ENCODE measurements around the gene KDM4C.
A peak's percentile ranks its signal among the peaks of the same experiment; 100 is the strongest.

KDM4C gene

DNA sequence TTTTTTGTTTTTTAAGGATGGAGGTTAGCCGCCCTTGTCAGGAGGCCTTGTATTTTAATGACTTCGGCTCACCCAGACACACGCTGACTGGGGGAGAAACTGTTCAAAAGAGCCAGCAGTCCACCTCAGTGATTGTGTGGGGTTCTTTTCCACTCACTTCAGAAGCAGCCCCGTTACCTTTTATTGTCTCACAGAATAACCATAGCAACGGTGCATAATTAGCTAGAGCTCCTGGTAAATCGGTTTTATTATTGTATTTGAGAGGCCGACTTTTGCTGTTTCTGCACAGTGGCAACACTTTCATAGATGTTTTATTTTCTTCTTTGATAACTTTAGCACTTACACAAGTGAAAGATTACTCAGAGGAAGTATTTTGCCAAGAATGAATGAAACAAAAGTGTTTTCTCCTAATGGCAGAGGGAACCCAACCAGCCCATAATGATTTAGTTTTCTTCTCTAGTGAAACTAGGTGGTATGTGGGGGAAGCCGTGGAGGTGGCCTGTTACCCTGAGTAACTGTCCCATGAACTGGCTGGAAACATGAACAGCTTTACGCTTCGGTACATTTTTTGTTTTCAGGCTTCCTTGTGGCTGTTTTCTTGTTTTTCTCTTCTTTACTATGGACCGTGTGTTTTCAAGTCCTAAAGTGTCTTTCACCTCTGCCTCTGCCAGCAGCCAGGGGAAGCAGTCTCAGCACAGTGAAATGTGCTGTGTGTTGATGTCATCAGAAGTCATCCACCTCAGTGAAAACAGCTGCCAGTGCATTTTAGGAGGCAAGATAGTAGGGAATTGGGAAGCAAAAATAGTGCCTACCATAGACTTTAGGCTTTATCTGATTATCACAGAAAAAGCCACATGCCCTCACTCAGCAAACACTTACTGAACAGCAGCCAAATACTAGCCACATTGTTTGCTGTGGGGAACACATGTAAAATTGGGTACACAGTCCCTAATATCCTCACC, 414.7 kb downstream of the KDM4C start:
- DNase-seq (ENCODE audit: low read depth): peak; percentile 56
- no peak overlapping the region for H3K4me3 ChIP-seq (ENCODE audit: control insufficient read depth, low read depth, low read length)
- TF ChIP-seq CTCF (conservative IDR thresholded peaks at IDR 0.05; ENCODE audit: control insufficient read depth, insufficient read depth, low read depth, low read length): no peak

DNA sequence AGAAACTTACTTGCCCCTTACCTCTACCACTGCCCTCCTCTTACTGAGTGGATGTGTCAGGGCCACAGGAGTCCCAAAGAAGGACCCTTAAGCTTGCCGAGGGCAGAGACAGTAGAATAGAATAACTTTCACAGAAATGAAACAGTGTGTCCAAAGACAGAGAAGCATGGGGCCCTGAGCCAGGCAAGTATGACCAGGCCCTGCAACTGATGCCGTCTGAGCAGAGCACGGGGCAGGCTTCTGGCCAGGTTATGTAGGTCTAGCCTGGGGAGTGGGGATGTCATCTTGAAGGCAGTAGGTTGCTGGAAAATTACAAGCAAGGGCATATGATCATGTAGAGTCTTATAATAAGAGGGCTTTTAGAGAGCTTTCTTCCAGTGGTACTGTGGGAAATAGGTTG, 415.4 kb downstream of the KDM4C start:
- no peak overlapping the region for H3K4me3 ChIP-seq (ENCODE audit: control insufficient read depth, low read depth, low read length)
- no peak for DNase-seq (ENCODE audit: low read depth)
- no peak for TF ChIP-seq CTCF (conservative IDR thresholded peaks at IDR 0.05; ENCODE audit: control insufficient read depth, insufficient read depth, low read depth, low read length)

DNA sequence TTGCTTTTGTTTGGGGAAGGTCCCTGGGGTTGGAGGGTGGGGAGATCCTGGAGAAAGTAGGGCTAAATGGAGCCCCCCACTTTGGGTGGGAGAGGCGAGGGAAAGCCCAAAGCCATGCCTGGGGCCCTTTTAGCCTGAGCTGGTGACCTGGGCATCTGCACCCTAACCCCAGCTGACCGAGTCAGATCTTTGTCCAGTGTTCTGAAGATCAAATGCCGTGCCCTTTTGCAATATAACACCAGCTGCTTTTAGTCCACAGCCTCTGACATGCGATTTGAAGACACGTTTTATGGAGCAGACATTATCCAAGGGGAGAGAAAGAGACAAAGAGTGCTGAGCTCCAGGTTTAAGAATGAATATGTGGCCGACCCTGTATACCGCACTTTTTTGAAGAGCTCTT, 416.5 kb downstream of the KDM4C start:
- no peak for TF ChIP-seq CTCF (conservative IDR thresholded peaks at IDR 0.05; ENCODE audit: control insufficient read depth, insufficient read depth, low read depth, low read length)
- no peak overlapping the region for H3K4me3 ChIP-seq (ENCODE audit: control insufficient read depth, low read depth, low read length)
- DNase-seq (ENCODE audit: low read depth): no peak

- no peak overlapping the region for H3K4me3 ChIP-seq (ENCODE audit: control insufficient read depth, low read depth, low read length)
- TF ChIP-seq CTCF (conservative IDR thresholded peaks at IDR 0.05; ENCODE audit: control insufficient read depth, insufficient read depth, low read depth, low read length): no peak
- DNase-seq (ENCODE audit: low read depth): no peak
Measured at GRCh38 chr9:7174884-7175283, 417.1 kb downstream of the KDM4C start.

DNA sequence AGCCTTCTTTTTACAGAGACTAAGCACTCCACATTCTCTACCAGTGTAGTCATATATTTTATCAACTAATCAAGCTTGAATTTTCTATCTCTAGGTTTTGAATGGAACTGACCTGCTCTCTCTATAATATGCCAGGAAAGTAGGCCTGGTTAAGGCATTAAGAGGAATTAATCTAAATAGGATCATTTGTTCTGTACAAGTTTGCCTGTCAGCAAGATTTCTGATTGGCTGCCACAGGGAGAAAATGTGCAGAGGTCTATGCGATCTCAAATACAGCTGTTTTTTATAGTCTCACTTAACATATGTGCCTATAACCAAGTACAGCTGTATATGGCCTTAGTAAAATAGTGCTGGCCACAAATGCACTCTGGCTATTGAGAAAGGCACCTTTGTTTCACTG, 418.8 kb downstream of the KDM4C start:
- no peak for DNase-seq (ENCODE audit: low read depth)
- TF ChIP-seq CTCF (conservative IDR thresholded peaks at IDR 0.05; ENCODE audit: control insufficient read depth, insufficient read depth, low read depth, low read length): no peak

DNA sequence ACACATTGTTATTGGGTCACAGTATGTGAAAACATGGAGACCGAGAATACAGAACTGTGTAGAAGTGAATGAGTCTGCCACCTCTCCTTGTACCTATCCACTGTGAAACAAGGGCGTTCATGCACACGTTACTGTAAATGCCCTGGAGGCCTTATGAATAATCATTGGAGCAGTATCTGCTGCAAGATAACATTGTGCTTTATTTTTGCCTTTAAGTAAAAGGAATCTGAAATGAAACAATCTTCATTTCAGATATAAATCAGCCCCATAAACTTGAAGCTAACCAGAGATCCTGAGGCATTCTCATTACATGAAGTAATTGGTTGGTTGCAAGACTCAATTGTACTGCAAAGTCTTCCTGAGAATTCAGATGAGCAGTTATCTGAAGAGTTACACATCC, 419.6 kb downstream of the KDM4C start:
- no peak overlapping the region for H3K4me3 ChIP-seq (ENCODE audit: control insufficient read depth, low read depth, low read length)
- DNase-seq (ENCODE audit: low read depth): no peak
- TF ChIP-seq CTCF (conservative IDR thresholded peaks at IDR 0.05; ENCODE audit: control insufficient read depth, insufficient read depth, low read depth, low read length): no peak

More for the DNA sequence above, 418.8 kb downstream of the KDM4C start:
- no peak overlapping the region for H3K4me3 ChIP-seq (ENCODE audit: control insufficient read depth, low read depth, low read length)

All from fibroblast of mammary gland (primary cell).